Lower leg skin (tissue), 3 donors: ENCODE data around the gene SLC25A39.

Source experiments
- CTCF ChIP-seq, 3 donors: fragments of 450-650 bp; IDR thresholded peaks; one replicate each; pipeline ENCODE4 v1.5.1; 2016; ENCODE audit warnings: antibody characterized with exemption in 3 of 3, mild to moderate bottlenecking in 3 of 3, moderate library complexity in 2 of 3
- POLR2A ChIP-seq, 2 donors: fragments of 450-650 bp; IDR thresholded peaks; one replicate each; pipeline ENCODE4 v1.6.1; 2016 to 2017; ENCODE audit warnings: antibody characterized with exemption in 2 of 2, mild to moderate bottlenecking in 1 of 2, moderate library complexity in 1 of 2

DNA sequence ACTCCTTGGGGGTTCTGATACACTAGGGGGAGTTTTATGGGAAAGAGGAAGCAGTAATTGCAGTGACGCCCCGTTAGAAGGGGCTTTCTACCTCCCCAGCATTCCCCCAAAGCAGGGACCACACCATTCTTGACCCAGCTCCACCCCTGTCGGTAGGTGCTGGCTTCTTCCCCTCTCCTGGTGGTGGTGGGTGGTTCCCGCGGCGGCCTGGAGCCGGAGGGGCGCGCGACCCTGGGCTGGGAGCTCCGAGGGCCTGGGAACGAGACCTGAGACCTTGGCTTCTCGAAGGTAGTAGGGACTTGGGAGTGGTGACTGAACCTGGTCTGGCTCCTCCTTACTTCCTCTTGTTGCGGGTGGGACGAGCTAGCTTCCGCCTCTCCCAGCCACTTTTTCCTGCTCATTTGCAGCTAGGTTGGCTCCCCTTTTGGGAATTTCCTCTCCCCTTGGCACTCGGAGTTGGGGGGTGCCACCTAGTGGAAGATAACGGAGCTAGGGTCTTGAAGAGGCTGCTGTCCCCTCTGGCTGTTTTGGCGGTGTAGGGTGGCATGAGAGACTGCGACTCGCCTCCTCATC is 20.9 kb upstream of the SLC25A39 start:
- TF ChIP-seq CTCF (IDR thresholded peaks at IDR 0.05) = no peak
- TF ChIP-seq POLR2A (IDR thresholded peaks at IDR 0.05) = no peak
